COLO829 (cell line): ENCODE measurements around the gene HNRNPCL1.
"Not testable (repeated sequence)": the region's sequence is repeated elsewhere in the genome, so short reads cannot be mapped to it uniquely, and the experiment has no call there.

Experiments used
- DNase-seq: peaks from one replicate; pipeline ENCODE4 v3.0.0; 2012; ENCODE audit warnings: low spot score

The HNRNPCL1 gene

DNA sequence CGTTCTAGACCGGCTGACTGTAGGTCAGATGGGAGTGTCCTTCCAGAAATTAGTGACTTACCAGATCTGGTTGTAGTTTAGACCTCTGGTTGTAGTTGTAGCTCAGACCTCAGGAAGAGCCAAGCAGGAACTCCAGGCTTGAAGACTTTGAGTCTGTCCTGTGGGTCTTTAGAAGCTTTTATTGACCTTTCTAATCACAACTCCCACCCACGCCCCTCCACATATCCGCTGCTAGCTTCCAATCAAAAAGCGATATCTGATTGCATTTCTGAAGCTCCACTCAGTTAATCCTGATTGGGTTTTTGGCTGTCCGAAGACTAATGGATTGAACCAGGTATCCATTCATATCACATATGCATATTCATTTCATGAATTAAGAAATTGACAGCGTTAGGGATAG is at the start of gene HNRNPCL1:
HNRNPCL1 (minus strand) TSS at position 101 of the 400 bp plus-strand sequence. CDS start 431 bp downstream, outside the sequence.
- not testable (repeated sequence) for DNase-seq

DNA sequence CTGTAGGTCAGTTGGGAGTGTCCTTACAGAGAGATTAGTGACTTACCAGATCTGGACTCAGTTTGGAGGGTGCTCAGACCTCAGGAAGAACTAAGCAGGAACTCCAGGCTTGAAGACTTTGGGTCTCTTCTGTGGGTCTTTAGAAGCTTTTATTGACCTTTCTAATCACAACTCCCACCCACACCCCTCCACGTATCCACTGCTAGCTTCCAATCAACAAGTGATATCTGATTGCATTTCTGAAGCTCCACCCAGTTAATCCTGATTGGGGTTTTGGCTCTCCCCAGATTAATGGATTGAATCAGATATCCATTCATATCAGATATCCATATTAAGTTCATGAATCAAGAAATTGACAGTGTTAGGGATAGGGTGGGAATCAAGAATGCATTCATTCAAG is 49.6 kb upstream of the HNRNPCL1 start, which contains the start of gene PRAMEF10:
PRAMEF10 (minus strand) TSS at position 101 of the 400 bp plus-strand sequence. CDS start 2,423 bp downstream, outside the sequence.
- not testable (repeated sequence) for DNase-seq

DNA sequence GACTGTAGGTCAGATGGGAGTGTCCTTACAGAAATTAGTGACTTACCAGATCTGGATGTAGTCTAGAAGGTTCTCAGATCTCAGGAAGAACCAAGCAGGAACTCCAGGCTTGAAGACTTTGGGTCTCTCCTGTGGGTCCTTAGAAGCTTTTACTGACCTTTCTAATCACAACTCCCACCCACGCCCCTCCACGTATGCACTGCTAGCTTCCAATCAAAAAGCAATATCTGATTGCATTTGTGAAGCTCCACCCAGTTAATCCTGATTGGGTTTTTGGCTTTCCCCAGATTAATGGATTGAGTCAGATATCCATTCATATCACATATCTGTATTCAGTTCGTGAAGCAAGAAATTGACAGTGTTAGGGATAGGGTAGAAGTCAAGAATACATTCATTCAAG is 37.6 kb upstream of the HNRNPCL1 start, which contains the start of gene PRAMEF4:
PRAMEF4 (minus strand) TSS at position 101 of the 400 bp plus-strand sequence. CDS start 2,807 bp downstream, outside the sequence.
- not testable (repeated sequence) for DNase-seq

DNA sequence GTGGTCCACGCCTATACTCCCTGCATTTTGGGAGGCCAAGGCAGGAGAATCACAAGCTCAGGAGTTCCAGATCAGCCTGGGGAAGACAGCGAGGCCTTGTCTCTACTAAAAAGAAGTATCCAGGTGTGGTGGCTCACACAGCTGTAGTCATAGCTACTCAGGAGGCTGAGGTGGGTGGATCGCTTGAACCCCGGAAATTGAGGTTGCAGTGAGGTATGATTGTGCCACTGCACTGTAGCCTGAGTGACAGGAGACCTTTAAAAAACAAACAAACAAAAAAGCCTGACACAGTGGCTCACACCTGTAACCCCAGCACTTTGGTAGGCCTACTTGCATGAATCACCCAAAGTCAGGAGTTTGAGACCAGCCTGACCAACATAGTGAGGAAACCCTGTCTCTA is 29.9 kb upstream of the HNRNPCL1 start:
- not testable (repeated sequence) for DNase-seq

DNA sequence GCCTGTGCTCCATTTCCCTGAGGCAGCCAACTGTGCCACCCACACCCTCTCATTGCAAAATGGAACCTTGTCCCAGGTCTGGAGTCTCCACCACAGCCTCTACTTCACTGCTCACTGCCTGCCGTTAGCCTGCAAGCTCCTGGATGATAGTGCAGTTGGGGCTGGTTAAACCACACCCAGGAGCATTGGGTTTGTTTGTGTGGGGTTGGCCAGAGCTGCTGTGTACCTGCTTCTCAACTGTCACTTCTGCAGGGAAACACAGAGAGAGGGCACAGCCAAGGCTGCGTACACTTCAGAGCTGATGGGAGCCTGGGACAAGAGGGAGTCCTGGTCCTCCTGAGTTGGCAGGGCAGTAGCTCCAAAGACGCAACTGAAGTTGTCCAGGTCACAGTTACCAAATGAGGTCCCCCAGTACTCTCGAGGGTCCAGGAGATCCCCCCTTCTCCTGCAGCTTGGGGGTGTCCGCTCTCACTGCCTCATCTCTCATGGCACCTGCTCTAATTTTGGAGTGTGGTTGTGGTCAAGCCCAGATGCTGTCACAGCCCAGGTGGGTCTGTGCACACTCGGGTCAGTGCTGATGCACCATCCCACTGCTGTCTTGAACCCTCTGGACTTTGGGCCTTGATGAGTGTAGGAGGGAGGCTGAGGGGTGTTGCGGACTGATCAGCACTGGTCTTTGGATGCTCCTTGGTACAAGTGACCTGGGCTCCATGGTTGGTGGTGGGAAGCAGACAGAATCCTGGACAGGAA is 14.8 kb upstream of the HNRNPCL1 start:
- DNase-seq = not testable (repeated sequence)

DNA sequence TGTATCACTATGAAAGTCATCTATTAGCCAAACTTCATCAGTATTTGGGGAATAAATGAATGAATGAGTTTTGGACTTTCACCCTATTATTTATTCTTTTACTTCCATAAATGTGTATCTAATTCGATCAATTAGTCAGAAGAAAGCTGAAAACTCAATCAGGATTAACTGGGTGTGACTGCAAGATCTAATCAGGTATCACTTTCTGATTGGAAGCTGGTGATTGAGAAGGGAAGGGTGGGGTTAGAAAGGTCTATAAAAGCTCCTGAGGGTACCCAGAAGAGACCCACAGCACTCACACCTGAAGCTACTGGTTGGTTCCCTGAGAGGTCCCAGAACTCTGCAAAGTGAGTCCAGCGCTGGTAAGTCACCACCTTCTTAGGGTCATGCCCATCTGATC is 8.3 kb upstream of the HNRNPCL1 start, which contains the start of gene PRAMEF2:
PRAMEF2 (plus strand) TSS at position 301 of the 400 bp plus-strand sequence. CDS start 1,924 bp downstream, outside the sequence.
- not testable (repeated sequence) for DNase-seq

DNA sequence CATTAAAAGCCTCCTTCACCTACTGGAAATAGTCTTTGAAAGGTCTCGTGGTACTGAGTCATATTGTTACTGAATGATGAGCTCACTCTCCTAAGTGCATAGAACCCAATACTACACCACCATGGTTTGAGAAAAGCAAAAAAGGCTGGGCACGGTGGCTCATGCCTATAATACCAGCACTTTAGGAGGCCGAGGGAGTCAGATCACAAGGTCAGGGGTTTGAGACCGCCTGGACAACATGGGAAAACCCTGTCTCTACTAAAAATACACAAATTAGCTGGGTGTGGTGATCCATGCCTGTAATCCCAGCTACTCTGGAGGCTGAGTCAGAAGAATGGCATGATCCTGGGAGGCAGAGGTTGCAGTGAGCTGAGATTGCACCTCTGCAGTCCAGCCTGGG is 3.3 kb upstream of the HNRNPCL1 start:
- DNase-seq = peak; percentile 23

DNA sequence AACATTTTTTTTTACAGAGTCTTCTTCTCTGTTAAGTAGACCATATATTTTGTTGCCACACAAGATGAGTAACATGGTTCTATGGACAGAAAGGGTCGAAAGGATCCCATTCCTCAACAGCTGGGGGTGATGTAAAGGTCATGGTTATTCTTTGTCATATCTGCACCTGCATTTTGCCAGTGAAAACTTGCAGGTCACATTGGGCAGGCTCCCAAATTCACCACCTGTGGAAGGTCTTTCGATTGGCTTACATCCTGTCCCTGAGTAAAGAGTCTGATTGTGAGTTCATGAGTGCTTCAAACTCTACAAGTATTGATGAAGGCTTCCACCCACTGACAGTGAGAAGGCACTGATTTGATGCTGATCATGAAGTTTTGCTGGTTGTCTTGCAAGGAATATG is 15.3 kb downstream of the HNRNPCL1 start:
- not testable (repeated sequence) for DNase-seq

DNA sequence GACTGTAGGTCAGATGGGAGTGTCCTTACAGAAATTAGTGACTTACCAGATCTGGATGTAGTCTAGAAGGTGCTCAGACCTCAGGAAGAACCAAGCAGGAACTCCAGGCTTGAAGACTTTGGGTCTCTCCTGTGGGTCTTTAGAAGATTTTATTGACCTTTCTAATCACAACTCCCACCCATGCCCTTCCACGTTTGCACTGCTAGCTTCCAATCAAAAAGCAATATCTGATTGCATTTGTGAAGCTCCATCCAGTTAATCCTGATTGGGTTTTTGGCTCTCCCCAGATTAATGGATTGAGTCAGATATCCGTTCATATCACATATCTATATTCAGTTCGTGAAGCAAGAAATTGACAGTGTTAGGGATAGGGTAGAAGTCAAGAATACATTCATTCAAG is 17.2 kb downstream of the HNRNPCL1 start, which contains the start of gene PRAMEF11:
PRAMEF11 (minus strand) TSS at position 101 of the 400 bp plus-strand sequence. CDS start 2,621 bp downstream, outside the sequence.
- not testable (repeated sequence) for DNase-seq

DNA sequence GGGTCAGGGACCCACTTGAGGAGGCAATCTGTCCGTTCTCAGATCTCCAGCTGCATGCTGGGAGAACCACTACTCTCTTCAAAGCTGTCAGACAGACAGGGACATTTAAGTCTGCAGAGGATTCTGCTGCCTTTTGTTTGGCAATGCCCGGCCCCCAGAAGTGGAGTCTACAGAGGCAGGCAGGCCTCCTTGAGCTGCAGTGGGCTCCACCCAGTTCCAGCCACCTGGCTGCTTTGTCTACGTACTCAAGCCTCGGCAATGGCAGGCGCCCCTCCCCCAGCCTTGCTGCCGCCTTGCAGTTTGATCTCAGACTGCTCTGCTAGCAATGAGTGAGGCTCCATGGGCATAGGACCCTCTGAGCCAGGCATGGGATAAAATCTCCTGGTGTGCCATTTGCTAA is 29.5 kb downstream of the HNRNPCL1 start:
- DNase-seq = not testable (repeated sequence)

DNA sequence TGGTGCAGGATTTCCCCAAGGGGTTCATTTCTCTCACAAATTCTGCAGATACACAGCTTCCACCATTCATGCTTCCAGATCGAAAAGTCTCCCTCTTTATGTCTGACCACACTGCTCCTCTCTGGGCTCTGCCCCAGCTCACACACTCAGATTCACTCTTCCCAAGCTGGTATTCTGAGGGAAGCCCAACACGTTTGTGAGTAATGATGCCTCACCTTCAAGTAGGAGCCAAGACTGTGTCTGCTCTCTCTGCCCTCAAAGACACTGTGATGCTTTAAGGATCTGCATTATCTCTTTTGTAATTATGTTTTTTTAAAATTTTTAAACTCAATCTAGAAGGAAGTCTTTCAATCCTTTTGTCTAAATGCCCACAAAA is 37.1 kb downstream of the HNRNPCL1 start:
- no peak for DNase-seq

DNA sequence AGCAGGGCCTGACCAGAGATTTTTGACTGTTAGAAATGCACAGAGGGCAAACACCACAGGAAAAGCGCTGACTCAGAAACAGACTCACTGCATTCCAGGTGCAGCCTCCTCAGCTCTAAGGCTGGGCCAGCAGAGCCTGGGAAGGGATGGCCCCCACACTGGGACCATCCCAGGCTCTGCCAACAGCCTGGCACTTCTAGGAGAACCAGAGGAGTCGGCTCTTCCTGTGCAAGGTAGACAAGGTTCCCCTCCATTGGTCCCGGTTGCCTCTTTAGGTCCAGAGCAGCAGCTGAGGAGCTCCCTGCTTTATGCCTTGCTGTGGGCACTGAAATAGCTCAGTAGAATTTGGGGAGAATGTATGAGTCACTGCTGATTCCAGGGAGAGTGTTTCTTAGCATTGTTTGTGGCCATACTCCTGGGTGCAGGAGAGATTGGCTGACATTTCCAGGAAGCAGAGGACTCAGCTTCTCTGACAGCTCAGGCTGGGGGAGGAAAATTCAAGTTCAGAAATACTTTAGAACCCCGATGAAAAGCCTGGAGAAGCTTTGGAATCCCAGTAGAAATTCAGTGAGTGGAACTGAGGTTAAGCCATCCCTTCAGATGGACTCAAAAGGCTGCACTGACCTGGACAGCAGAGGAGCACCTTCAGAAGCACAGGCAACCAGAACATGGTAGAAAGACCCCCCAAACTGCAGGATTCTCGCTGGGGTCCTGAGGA is 37.7 kb downstream of the HNRNPCL1 start:
- DNase-seq = no peak

DNA sequence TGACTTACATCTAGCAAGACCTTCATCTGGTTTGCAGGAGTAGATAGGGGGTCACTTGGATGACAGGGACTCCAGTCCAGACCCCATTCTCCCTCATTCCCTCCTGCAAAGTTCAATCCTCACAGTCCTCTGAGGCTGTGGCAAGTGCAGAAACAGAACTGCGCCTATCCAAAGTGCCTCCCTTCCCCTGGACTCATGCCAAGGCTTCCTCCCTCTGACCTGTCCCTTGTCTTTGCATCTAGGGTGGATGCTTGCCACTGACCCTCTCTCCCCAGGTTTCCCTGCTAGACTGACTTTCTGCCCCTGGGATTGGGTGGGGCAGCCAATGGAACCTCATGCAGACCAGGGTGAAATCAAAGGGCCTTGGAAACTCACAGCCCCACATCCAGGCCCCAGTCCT is 38.6 kb downstream of the HNRNPCL1 start:
- DNase-seq = no peak

DNA sequence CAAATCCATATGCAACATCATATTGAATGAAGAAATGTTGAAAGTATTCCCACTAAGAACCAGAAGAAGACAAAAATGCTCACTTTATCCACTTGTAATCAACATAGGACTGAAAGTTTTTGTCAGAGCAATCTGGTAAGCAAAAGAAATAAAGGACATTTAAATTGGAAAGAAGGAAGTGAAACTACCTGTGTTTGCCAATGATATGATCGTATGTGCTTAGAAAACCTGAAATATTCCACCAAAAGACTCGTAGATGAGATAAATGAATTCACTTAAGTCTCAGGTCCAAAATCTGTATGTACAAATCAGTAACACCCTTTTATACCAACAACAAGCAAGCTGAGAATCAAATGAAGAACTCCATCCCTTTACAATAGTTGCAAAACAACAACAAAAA is 48.8 kb downstream of the HNRNPCL1 start:
- DNase-seq = no peak

DNA sequence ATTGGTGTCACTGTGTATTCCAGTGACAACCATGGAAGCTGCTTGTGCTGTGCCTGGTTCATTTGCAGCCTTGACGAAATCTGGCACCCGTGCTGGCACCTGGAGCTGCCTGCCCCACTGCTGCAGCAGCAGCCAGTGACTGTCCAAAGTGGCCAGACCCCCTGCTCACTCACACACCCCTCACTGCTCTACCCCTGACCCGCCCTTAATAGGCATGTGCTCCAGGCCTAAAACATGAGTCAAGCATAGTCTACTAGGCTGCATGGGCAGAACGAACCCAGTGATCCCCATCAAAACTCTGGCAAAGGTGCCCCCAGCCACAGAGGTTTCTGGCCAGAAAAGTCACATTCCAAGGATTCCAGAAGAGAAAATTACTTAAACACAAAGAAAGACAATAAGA is 49.6 kb downstream of the HNRNPCL1 start:
- no peak for DNase-seq
